HG02885 (cell line): ENCODE measurements around the gene CORO2A.
"Not testable (repeated sequence)": the region's sequence is repeated elsewhere in the genome, so short reads cannot be mapped to it uniquely, and the experiment has no call there.

Experiments used
- ATAC-seq: cut with Tn5 transposase; IDR thresholded peaks from one replicate; pipeline ENCODE4 v1.9.1; 2021; ENCODE audit warnings: mild to moderate bottlenecking; ENCODE audit not compliant: unreplicated experiment, poor library complexity

Gene CORO2A

GRCh38 chr9:98146101-98146991, 46.1 kb downstream of the CORO2A start:
- no peak for ATAC-seq

- ATAC-seq: no peak
These were observed 47.8 kb downstream of the CORO2A start for GRCh38 chr9:98144631-98145030.

GRCh38 chr9:98144076-98144475, 48.4 kb downstream of the CORO2A start:
- ATAC-seq: no peak

- no peak for ATAC-seq
These were observed 49.4 kb downstream of the CORO2A start for GRCh38 chr9:98142925-98143481.

GRCh38 chr9:98142182-98142907, 50.1 kb downstream of the CORO2A start:
- no peak for ATAC-seq

GRCh38 chr9:98140503-98140902, 51.9 kb downstream of the CORO2A start:
- ATAC-seq: no peak

GRCh38 chr9:98136489-98136888, 55.9 kb downstream of the CORO2A start:
- no peak for ATAC-seq

GRCh38 chr9:98135938-98136337, 56.5 kb downstream of the CORO2A start:
- no peak for ATAC-seq

- ATAC-seq: no peak
These were observed 56.9 kb downstream of the CORO2A start for GRCh38 chr9:98135558-98135934.

- ATAC-seq: no peak
These were observed 57.5 kb downstream of the CORO2A start for GRCh38 chr9:98134702-98135557.

- no peak for ATAC-seq
These were observed 59.4 kb downstream of the CORO2A start for GRCh38 chr9:98132806-98133631.

GRCh38 chr9:98132158-98132557, 60.3 kb downstream of the CORO2A start:
- ATAC-seq: no peak

GRCh38 chr9:98130576-98131228, 61.7 kb downstream of the CORO2A start:
- ATAC-seq: no peak

- not testable (repeated sequence) for ATAC-seq
These were observed 62.4 kb downstream of the CORO2A start for GRCh38 chr9:98130060-98130459.

GRCh38 chr9:98129451-98129881, 63.0 kb downstream of the CORO2A start:
- peak; percentile 84 for ATAC-seq

- ATAC-seq: no peak
These were observed 64.1 kb downstream of the CORO2A start for GRCh38 chr9:98128316-98128715.

GRCh38 chr9:98127226-98127625, 65.2 kb downstream of the CORO2A start:
- no peak for ATAC-seq

GRCh38 chr9:98124637-98125426, 67.6 kb downstream of the CORO2A start:
- no peak for ATAC-seq
